Neuronal stem cell (in vitro differentiated cells): Measurements from ENCODE around the gene RHOH.

ENCODE experiments used
- DNase-seq: peaks from one replicate; pipeline ENCODE4 v3.0.0-alpha.2; 2013; ENCODE audit warnings: low spot score
- H2AFZ ChIP-seq: one replicate; pipeline ENCODE4 v1.6.1; 2013; ENCODE audit warnings: mild to moderate bottlenecking, low read length, inconsistent platforms
- H2AK5ac ChIP-seq: 2 replicates; pipeline ENCODE4 v1.6.1; 2013; ENCODE audit warnings: low read depth, mild to moderate bottlenecking, inconsistent platforms, low read length, moderate library complexity, mixed read lengths
- H2BK120ac ChIP-seq: 2 replicates; pipeline ENCODE4 v1.6.1; 2013; ENCODE audit warnings: low read depth, mild to moderate bottlenecking, inconsistent platforms, low read length, moderate library complexity, mixed read lengths
- H2BK12ac ChIP-seq: one replicate; pipeline ENCODE4 v1.6.1; 2013; ENCODE audit warnings: low read length, inconsistent platforms
- H2BK15ac ChIP-seq: 2 replicates; pipeline ENCODE4 v1.6.1; 2013; ENCODE audit warnings: mild to moderate bottlenecking, low read length, inconsistent platforms, mixed read lengths
- H2BK5ac ChIP-seq: one replicate; pipeline ENCODE4 v1.6.1; 2013; ENCODE audit warnings: inconsistent platforms, mild to moderate bottlenecking, low read length, moderate library complexity
- H3K14ac ChIP-seq: one replicate; pipeline ENCODE4 v1.6.1; 2013; ENCODE audit warnings: low read length, inconsistent platforms
- H3K18ac ChIP-seq: 2 replicates; pipeline ENCODE4 v1.6.1; 2013; ENCODE audit warnings: low read length, inconsistent platforms
- H3K23ac ChIP-seq: 2 replicates; pipeline ENCODE4 v1.6.1; 2013; ENCODE audit warnings: low read depth, mild to moderate bottlenecking, mixed read lengths, low read length, inconsistent platforms; ENCODE audit not compliant: poor library complexity
- H3K27ac ChIP-seq: replicated peaks from 3 replicates; pipeline ENCODE4 v1.5.1; 2013; ENCODE audit warnings: low read length, inconsistent platforms
- H3K27me3 ChIP-seq, 3 experiments: 2 replicates each; pipeline ENCODE4 v1.6.1; 2013; ENCODE audit warnings: low read length in 3 of 3, mild to moderate bottlenecking in 2 of 3, inconsistent platforms in 1 of 3, low read depth in 1 of 3, mixed read lengths in 1 of 3, moderate library complexity in 1 of 3; ENCODE audit not compliant: control insufficient read depth in 3 of 3, insufficient read depth in 3 of 3
- H3K36me3 ChIP-seq, 2 donors: replicated peaks in 1 of 2; 2 replicates each; pipeline ENCODE4 v1.6.1; 2013; ENCODE audit warnings: low read length in 2 of 2; ENCODE audit not compliant: control insufficient read depth in 2 of 2, insufficient read depth in 2 of 2
- H3K4ac ChIP-seq: 2 replicates; pipeline ENCODE4 v1.6.1; 2013; ENCODE audit warnings: inconsistent platforms, mild to moderate bottlenecking, low read length, moderate library complexity
- H3K4me1 ChIP-seq, 2 donors: 1 replicate in 1 of 2; 2 replicates in 1 of 2; pipeline ENCODE4 v1.6.1; 2013; ENCODE audit warnings: low read length in 2 of 2, low read depth in 1 of 2; ENCODE audit not compliant: control insufficient read depth in 2 of 2, insufficient read depth in 1 of 2
- H3K4me2 ChIP-seq: one replicate; pipeline ENCODE4 v1.6.1; 2013; ENCODE audit warnings: mild to moderate bottlenecking, low read length, inconsistent platforms; ENCODE audit not compliant: insufficient read depth, poor library complexity, severe bottlenecking
- H3K4me3 ChIP-seq, 2 donors: 2 replicates each; pipeline ENCODE4 v1.5.1; 2013; ENCODE audit warnings: low read length in 2 of 2, mild to moderate bottlenecking in 2 of 2, inconsistent platforms in 1 of 2, moderate library complexity in 1 of 2
- H3K79me1 ChIP-seq: one replicate; pipeline ENCODE4 v1.6.1; 2013; ENCODE audit warnings: low read depth, mild to moderate bottlenecking, inconsistent platforms, low read length, moderate library complexity
- H3K9ac ChIP-seq: one replicate; pipeline ENCODE4 v1.6.1; 2013; ENCODE audit warnings: mild to moderate bottlenecking, low read depth, low read length, inconsistent platforms; ENCODE audit not compliant: poor library complexity
- H3K9me3 ChIP-seq, 2 donors: replicated peaks in 1 of 2; 2 replicates each; pipeline versions ENCODE3 to v1.6.1; 2013; ENCODE audit warnings: low read length in 2 of 2, mild to moderate bottlenecking in 2 of 2, inconsistent platforms in 1 of 2, low read depth in 1 of 2, mixed read lengths in 1 of 2, moderate library complexity in 1 of 2; ENCODE audit not compliant: control insufficient read depth in 2 of 2, insufficient read depth in 1 of 2
- H4K8ac ChIP-seq: one replicate; pipeline ENCODE4 v1.6.1; 2013; ENCODE audit warnings: low read depth, mild to moderate bottlenecking, inconsistent platforms, low read length, moderate library complexity
- H4K91ac ChIP-seq: one replicate; pipeline ENCODE4 v1.6.1; 2013; ENCODE audit warnings: low read length, low read depth, mild to moderate bottlenecking, inconsistent platforms; ENCODE audit not compliant: poor library complexity
- WGBS, 2 donors: extraction: QIAGEN DNeasy Blood & Tissue Kit; methylation state at CpG; one replicate each; pipeline ENCODE4 v1.1.7; 2013; ENCODE audit warnings: missing lambda C conversion rate in 2 of 2, mixed read lengths in 1 of 2; ENCODE audit not compliant: insufficient read length in 2 of 2, insufficient replicate concordance in 1 of 2; ENCODE audit errors: extremely low coverage in 2 of 2; 5-methylcytosine and 5-hydroxymethylcytosine counted together

Gene RHOH

DNA sequence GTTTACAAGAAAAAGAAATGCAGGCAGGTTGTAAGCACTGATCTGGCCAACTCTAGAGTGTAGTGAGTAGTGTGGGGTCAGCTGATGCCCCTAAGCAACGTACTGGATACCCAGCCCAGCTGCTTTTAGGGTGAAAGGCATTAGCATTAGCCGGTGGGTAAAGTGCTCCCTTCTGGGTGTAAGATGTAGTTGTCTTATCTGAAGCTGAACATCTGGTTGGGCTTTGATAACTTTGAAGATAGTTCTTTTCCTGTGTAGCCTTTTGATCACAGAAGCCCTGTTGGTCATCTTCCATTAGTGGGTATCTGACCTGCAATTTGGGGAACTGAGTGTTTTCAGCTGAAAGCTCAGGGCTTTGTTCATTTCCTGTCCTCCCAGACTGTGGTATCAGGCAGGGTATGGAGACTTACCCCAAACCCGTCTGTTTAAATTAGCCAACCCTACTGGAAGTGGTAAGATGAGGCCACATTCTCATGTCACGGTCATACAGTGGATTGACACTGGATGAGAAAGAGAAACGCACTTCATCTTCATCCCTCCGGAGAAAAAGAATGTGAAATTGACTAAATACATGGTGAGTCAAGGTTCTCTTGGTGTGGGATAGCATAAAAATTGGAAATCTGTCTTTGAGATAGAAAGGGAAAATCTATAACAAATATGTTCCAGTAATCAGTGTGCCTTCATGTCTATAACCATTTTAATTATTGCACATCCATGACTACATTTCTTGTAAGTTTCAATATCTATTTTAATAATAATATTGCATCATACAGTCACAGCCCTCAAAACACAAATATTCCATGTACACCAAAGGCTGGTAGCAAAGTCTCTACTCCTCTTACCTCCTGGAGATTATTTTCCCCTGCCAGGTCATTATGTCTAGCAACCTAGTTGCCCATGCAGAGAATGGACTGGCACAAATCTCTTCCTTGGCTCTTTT lies 8.7 kb downstream of the RHOH start:
- DNase-seq: no peak
- Histone ChIP-seq H2BK120ac (no peak overlapping the region), H3K4me2 (no peak overlapping the region), H2BK15ac (no peak overlapping the region), H3K18ac (no peak overlapping the region), H3K4ac (no peak overlapping the region), H3K23ac (no peak overlapping the region), H2AK5ac (no peak overlapping the region), H3K9me3 (no peaks in the 10 kb centered on the region), H3K4me1 (no peaks in the 10 kb centered on the region), H4K8ac (no peak overlapping the region), H3K36me3 (no peaks in the 10 kb centered on the region), H3K27me3 (no peaks in the 10 kb centered on the region), H3K9ac (no peak overlapping the region), H3K79me1 (no peaks in the 10 kb centered on the region), H2AFZ (no peak overlapping the region), H2BK5ac (no peak overlapping the region), H4K91ac (no peak overlapping the region), H3K14ac (no peak overlapping the region), H2BK12ac (no peak overlapping the region), H3K4me3 (no peak overlapping the region), H3K27ac (no peak overlapping the region)
- WGBS, 2 donors: no CpG with 5 or more reads among the region's 6 CpGs

DNA sequence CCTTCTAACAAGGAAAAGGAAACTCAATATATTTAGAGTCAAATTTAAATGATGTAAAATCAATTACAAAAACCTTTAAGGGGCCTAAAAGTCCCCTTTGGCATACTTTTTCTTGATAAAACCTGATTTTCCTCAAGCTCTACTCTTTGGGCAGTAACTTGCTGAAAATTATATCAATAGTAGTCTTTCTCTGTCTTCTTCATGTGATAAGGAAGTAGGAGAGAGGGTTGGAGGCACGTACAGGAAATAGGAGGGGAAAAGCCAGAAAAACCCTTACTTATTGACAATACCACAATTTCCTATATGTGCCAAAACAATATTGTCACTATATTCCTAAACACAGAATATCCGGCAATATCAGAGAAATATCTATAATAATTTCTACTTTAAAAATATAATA lies 9.6 kb downstream of the RHOH start:
- Histone ChIP-seq H3K14ac (no peak overlapping the region), H3K4me2 (no peak overlapping the region), H3K18ac (no peak overlapping the region), H2BK5ac (no peak overlapping the region), H3K9me3 (no peaks in the 10 kb centered on the region), H2BK15ac (no peak overlapping the region), H3K23ac (no peak overlapping the region), H3K27ac (no peak overlapping the region), H2BK120ac (no peak overlapping the region), H4K91ac (no peak overlapping the region), H2AK5ac (no peak overlapping the region), H3K79me1 (no peaks in the 10 kb centered on the region), H3K4me1 (no peaks in the 10 kb centered on the region), H3K36me3 (no peaks in the 10 kb centered on the region), H2BK12ac (no peak overlapping the region), H3K4ac (no peak overlapping the region), H3K27me3 (no peaks in the 10 kb centered on the region), H3K4me3 (no peak overlapping the region), H3K9ac (no peak overlapping the region), H4K8ac (no peak overlapping the region), H2AFZ (no peak overlapping the region)
- WGBS, 2 donors: no CpG with 5 or more reads among the region's 2 CpGs
- no peak for DNase-seq

DNA sequence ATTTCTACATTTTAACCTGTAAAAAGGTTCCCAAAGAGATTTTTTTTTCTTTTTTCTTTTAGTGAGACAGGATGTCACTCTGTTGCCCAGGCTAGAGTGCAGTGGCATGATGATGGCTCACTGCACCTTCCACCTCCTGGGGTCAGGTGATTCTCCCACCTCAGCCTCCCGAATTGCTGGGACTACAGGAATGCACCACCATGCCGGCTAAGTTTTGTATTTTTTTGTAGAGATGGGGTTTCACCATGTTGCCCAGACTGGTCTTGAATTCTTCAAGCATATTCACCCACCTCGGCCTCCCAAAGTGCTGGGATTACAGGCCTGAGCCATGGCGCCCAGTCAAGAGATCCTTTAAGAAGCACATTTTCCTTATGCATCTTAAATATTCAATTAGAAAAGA lies 12.6 kb downstream of the RHOH start:
- Histone ChIP-seq H2BK120ac (no peak overlapping the region), H3K9ac (no peak overlapping the region), H3K18ac (no peak overlapping the region), H4K8ac (no peak overlapping the region), H3K79me1 (no peaks in the 10 kb centered on the region), H2AK5ac (no peak overlapping the region), H3K9me3 (no peaks in the 10 kb centered on the region), H3K4me3 (no peak overlapping the region), H3K4ac (no peak overlapping the region), H2AFZ (no peak overlapping the region), H3K14ac (no peak overlapping the region), H3K4me1 (no peaks in the 10 kb centered on the region), H2BK15ac (no peak overlapping the region), H4K91ac (no peak overlapping the region), H2BK12ac (no peak overlapping the region), H3K4me2 (no peak overlapping the region), H3K27ac (no peak overlapping the region), H3K23ac (no peak overlapping the region), H3K36me3 (no peaks in the 10 kb centered on the region), H2BK5ac (no peak overlapping the region), H3K27me3 (no peaks in the 10 kb centered on the region)
- no peak for DNase-seq
- WGBS, 2 donors: no CpG with 5 or more reads among the region's 4 CpGs

GRCh38 chr4:40210776-40211175 lies 13.9 kb downstream of the RHOH start:
- no peaks in the 10 kb centered on the region for H3K79me1 ChIP-seq
- H3K4me1 ChIP-seq: no peaks in the 10 kb centered on the region
- no peak overlapping the region for H2AK5ac ChIP-seq
- H3K27me3 ChIP-seq: no peaks in the 10 kb centered on the region
- H3K36me3 ChIP-seq: no peaks in the 10 kb centered on the region
- no peak overlapping the region for H4K8ac ChIP-seq
- no peak overlapping the region for H2BK12ac ChIP-seq
- no peak for DNase-seq
- H3K23ac ChIP-seq: no peak overlapping the region
- no peak overlapping the region for H2BK5ac ChIP-seq
- H3K9ac ChIP-seq: no peak overlapping the region
- H2BK15ac ChIP-seq: no peak overlapping the region
- peaks cover 0 to 2% of the 10 kb centered on the region in 2 donors for H3K9me3 ChIP-seq
- no peak overlapping the region for H2AFZ ChIP-seq
- no peak overlapping the region for H3K4me2 ChIP-seq
- no peak overlapping the region for H3K18ac ChIP-seq
- H3K4me3 ChIP-seq: no peak overlapping the region
- H3K4ac ChIP-seq: no peak overlapping the region
- H3K14ac ChIP-seq: no peak overlapping the region
- no peak overlapping the region for H4K91ac ChIP-seq
- no CpG with 5 or more reads among the region's 5 CpGs for WGBS, 2 donors
- no peak overlapping the region for H3K27ac ChIP-seq
- H2BK120ac ChIP-seq: no peak overlapping the region
